MM.1S (cell line): ENCODE data around the gene CLTCL1.

ENCODE experiments used
- DNase-seq: peaks from one replicate; pipeline ENCODE4 v3.0.0-alpha.2; 2015
- H2AFZ ChIP-seq: fragments of 300-600 bp; sonication (generic); 2 replicates; pipeline ENCODE4 v1.6.0; 2016; ENCODE audit warnings: antibody characterized with exemption, low read length
- H3F3A ChIP-seq: fragments of 300-600 bp; sonication (generic); 2 replicates; pipeline ENCODE4 v1.6.1; 2016; ENCODE audit warnings: mild to moderate bottlenecking, antibody characterized with exemption, low read length, moderate library complexity, mixed read lengths; ENCODE audit not compliant: insufficient read depth
- H3K27ac ChIP-seq: fragments of 300-600 bp; sonication (generic); 2 replicates; pipeline ENCODE4 v1.5.1; 2016; ENCODE audit warnings: mild to moderate bottlenecking, low read length
- H3K27me3 ChIP-seq: fragments of 300-600 bp; sonication (generic); replicated peaks from 2 replicates; pipeline ENCODE4 v1.6.0; 2016; ENCODE audit warnings: low read length; ENCODE audit not compliant: insufficient read depth
- H3K36me3 ChIP-seq: fragments of 300-600 bp; sonication (generic); replicated peaks from 2 replicates; pipeline ENCODE4 v1.6.1; 2016; ENCODE audit warnings: mild to moderate bottlenecking, low read length, mixed read lengths; ENCODE audit not compliant: insufficient read depth
- H3K4me1 ChIP-seq: fragments of 300-600 bp; sonication (generic); 2 replicates; pipeline ENCODE4 v1.6.1; 2016; ENCODE audit warnings: low read length, mixed read lengths
- H3K4me2 ChIP-seq: fragments of 300-600 bp; sonication (generic); 2 replicates; pipeline ENCODE4 v1.6.0; 2016; ENCODE audit warnings: low read depth, low read length
- H3K4me3 ChIP-seq: fragments of 300-600 bp; sonication (generic); 2 replicates; pipeline ENCODE4 v1.5.1; 2016; ENCODE audit warnings: low read length, mixed read lengths
- H3K79me2 ChIP-seq: fragments of 300-600 bp; sonication (generic); 2 replicates; pipeline ENCODE4 v1.6.1; 2016; ENCODE audit warnings: mixed run types, low read length, mixed read lengths
- H3K9ac ChIP-seq: fragments of 300-600 bp; sonication (generic); 2 replicates; pipeline ENCODE4 v1.6.1; 2016; ENCODE audit warnings: low read length, mixed read lengths
- H3K9me2 ChIP-seq: fragments of 300-600 bp; sonication (generic); replicated peaks from 2 replicates; pipeline ENCODE4 v1.6.1; 2016; ENCODE audit warnings: mild to moderate bottlenecking, low read length, mixed read lengths; ENCODE audit not compliant: insufficient read depth
- H3K9me3 ChIP-seq: fragments of 300-600 bp; sonication (generic); replicated peaks from 2 replicates; pipeline ENCODE4 v1.6.1; 2016; ENCODE audit warnings: mild to moderate bottlenecking, low read length, mixed read lengths; ENCODE audit not compliant: insufficient read depth
- H4K20me1 ChIP-seq: fragments of 300-600 bp; sonication (generic); 2 replicates; pipeline ENCODE4 v1.6.1; 2016; ENCODE audit warnings: mild to moderate bottlenecking, low read length, moderate library complexity, mixed read lengths; ENCODE audit not compliant: insufficient read depth
- EZH2 ChIP-seq: fragments of 300-600 bp; sonication (generic); optimal IDR thresholded peaks from 2 replicates; pipeline ENCODE3; 2017; ENCODE audit warnings: low read depth, mild to moderate bottlenecking, antibody characterized with exemption, low read length, mixed read lengths
- EZH2phosphoT487 ChIP-seq: fragments of 300-600 bp; sonication (generic); IDR thresholded peaks from 2 replicates; pipeline ENCODE4 v1.6.1; 2018; ENCODE audit warnings: antibody characterized with exemption, low read length
- TF ChIP-seq, protein P1 (sequence below): fragments of 300-600 bp; sonication (generic); IDR thresholded peaks from 2 replicates; pipeline ENCODE4 v1.5.1; 2016; ENCODE audit warnings: antibody characterized with exemption, low read length, mixed read lengths

The CLTCL1 gene

DNA sequence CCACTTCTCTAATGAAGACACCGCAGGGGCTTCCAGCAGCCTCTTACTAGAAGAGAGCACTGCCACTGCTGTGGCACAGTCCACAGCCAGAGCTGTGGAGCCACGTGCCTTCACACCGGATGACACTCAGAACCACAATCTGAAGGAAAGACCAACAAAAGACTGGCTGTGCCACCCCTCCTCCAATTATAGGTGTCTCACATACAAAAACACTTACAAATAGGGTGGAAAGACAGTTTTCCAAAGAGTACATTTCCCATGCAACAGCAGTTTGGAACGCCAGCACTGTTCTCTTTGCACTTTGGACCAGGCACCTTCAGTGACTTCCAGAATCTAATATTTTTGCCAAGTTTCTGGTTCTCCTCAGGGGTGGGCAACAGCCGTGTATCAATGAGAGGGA, 74.9 kb downstream of the CLTCL1 start:
- TF ChIP-seq, protein P1, sequence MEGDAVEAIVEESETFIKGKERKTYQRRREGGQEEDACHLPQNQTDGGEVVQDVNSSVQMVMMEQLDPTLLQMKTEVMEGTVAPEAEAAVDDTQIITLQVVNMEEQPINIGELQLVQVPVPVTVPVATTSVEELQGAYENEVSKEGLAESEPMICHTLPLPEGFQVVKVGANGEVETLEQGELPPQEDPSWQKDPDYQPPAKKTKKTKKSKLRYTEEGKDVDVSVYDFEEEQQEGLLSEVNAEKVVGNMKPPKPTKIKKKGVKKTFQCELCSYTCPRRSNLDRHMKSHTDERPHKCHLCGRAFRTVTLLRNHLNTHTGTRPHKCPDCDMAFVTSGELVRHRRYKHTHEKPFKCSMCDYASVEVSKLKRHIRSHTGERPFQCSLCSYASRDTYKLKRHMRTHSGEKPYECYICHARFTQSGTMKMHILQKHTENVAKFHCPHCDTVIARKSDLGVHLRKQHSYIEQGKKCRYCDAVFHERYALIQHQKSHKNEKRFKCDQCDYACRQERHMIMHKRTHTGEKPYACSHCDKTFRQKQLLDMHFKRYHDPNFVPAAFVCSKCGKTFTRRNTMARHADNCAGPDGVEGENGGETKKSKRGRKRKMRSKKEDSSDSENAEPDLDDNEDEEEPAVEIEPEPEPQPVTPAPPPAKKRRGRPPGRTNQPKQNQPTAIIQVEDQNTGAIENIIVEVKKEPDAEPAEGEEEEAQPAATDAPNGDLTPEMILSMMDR: no peak
- no peak for TF ChIP-seq EZH2
- TF ChIP-seq EZH2phosphoT487: no peak
- H3K4me2 ChIP-seq: no peak overlapping the region
- no peak overlapping the region for H3K27ac ChIP-seq

DNA sequence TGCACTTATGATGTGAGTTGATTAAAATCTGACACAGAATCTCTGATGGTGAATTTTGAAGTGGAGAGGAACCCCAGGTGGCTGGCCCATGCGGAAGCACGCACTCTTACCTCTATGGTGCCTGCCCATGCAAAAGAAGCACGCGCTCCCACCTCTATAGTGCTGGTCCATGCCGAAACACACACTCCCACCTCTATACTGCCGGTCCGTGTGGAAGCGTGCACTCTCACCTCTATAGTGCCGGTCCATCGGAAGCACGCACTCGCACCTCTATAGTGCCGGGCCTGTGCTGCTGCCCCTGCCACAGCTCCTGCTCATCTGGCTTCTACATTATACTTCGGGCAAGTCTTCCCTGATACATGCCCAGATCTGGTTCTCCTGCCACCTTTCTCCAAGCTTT, 76.2 kb downstream of the CLTCL1 start:
- no peaks in the 10 kb centered on the region for H3K36me3 ChIP-seq
- H3K9me2 ChIP-seq: no peaks in the 10 kb centered on the region
- no peaks in the 10 kb centered on the region for H4K20me1 ChIP-seq
- no peak overlapping the region for H2AFZ ChIP-seq
- H3K27ac ChIP-seq: no peak overlapping the region
- H3K9me3 ChIP-seq: no peaks in the 10 kb centered on the region
- no peaks in the 10 kb centered on the region for H3K27me3 ChIP-seq
- H3K4me2 ChIP-seq: no peak overlapping the region
- no peak overlapping the region for H3K4me3 ChIP-seq
- H3K9ac ChIP-seq: no peak overlapping the region
- H3K4me1 ChIP-seq: no peaks in the 10 kb centered on the region
- no peak for DNase-seq
- no peaks in the 10 kb centered on the region for H3K79me2 ChIP-seq
- TF ChIP-seq EZH2phosphoT487 (no peak), EZH2 (no peak)
- TF ChIP-seq, protein P1: no peak
- H3F3A ChIP-seq: no peaks in the 10 kb centered on the region

More for the DNA sequence above, 74.9 kb downstream of the CLTCL1 start:
- no peaks in the 10 kb centered on the region for H3F3A ChIP-seq
- no peaks in the 10 kb centered on the region for H4K20me1 ChIP-seq
- DNase-seq: no peak
- H3K9me2 ChIP-seq: no peaks in the 10 kb centered on the region
- no peaks in the 10 kb centered on the region for H3K4me1 ChIP-seq
- no peaks in the 10 kb centered on the region for H3K79me2 ChIP-seq
- H3K36me3 ChIP-seq: no peaks in the 10 kb centered on the region
- H2AFZ ChIP-seq: no peak overlapping the region
- H3K9me3 ChIP-seq: no peaks in the 10 kb centered on the region
- H3K27me3 ChIP-seq: no peaks in the 10 kb centered on the region
- H3K4me3 ChIP-seq: no peak overlapping the region
- H3K9ac ChIP-seq: no peak overlapping the region

DNA sequence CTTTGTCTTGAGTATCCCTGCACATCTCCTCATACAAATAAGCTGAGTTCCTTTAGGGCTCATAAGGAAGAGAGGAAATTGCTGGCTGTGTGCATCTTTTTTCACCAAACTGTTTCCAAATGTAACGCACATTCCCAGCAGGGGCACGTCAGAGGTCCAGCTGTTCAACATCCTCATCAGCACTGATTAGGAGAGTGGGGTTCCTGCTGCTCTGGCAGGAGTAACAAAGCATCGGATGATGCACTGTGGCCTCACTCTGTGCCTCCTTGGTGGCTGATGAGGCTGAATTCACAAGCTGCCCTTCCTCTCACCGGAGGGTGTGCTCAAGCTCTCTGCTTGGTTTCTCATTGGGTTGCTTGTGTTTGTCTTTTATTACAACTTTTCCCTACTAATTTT, 77.4 kb downstream of the CLTCL1 start:
- Histone ChIP-seq H3K36me3 (no peaks in the 10 kb centered on the region), H3F3A (no peaks in the 10 kb centered on the region), H3K27me3 (no peaks in the 10 kb centered on the region), H3K4me3 (no peak overlapping the region), H3K4me2 (no peak overlapping the region), H3K79me2 (no peaks in the 10 kb centered on the region), H3K9ac (no peak overlapping the region), H3K9me2 (no peaks in the 10 kb centered on the region), H4K20me1 (no peaks in the 10 kb centered on the region), H3K27ac (no peak overlapping the region), H2AFZ (no peak overlapping the region), H3K4me1 (no peaks in the 10 kb centered on the region), H3K9me3 (no peaks in the 10 kb centered on the region)
- DNase-seq: no peak
- TF ChIP-seq EZH2: no peak
- no peak for TF ChIP-seq EZH2phosphoT487
- TF ChIP-seq, protein P1: no peak
